ENCODE data around the gene SH3D19. TPM values are rescaled to one million over a fixed set of nuclear protein-coding genes. Genes with fewer than 3 reads are reported as not detected.

SH3D19 gene
- total RNA-seq, 1 experiment from 2014 or later: 41.7 TPM

- no peak overlapping the region for H3K4me2 ChIP-seq
- no peaks in the 10 kb centered on the region for H4K20me1 ChIP-seq (ENCODE audit: insufficient read depth)
- H3K36me3 ChIP-seq (ENCODE audit: low read depth): no peaks in the 10 kb centered on the region
- no peaks in the 10 kb centered on the region for H3K79me2 ChIP-seq (ENCODE audit: low read depth)
- H3K27me3 ChIP-seq (ENCODE audit: insufficient read depth, low read depth): no peaks in the 10 kb centered on the region
- no peak for DNase-seq
- H3K9me2 ChIP-seq (ENCODE audit: insufficient read depth): no peaks in the 10 kb centered on the region
- no peaks in the 10 kb centered on the region for H3F3A ChIP-seq (ENCODE audit: insufficient read depth, low read depth)
- H3K9me3 ChIP-seq (ENCODE audit: insufficient read depth, low read depth): no peaks in the 10 kb centered on the region
- H2AFZ ChIP-seq: no peak overlapping the region
- ChIA-PET POLR2A (ENCODE audit: unreplicated experiment) (interaction anchor here (0.7 kb wide), 1 partner anchor 1521 kb away, joined by 3 read pairs; no protein-coding TSS in a partner anchor), CTCF (no interaction called here)
- no peak overlapping the region for H3K4me3 ChIP-seq
- no peak overlapping the region for H3K27ac ChIP-seq
- no TSS peak for BruUV-seq (replicated peaks)
- H3K4me1 ChIP-seq (replicated peaks; ENCODE audit: insufficient read depth): no peaks in the 10 kb centered on the region
- intact Hi-C loops (cut with micrococcal nuclease; ENCODE audit: unreplicated experiment): no loop called here
- TF ChIP-seq CTCF (conservative IDR thresholded peaks at IDR 0.05) (no peak), EZH2 (IDR thresholded peaks at IDR 0.05; ENCODE audit: low read depth) (no peak)
Observed at GRCh38 chr4:151250706-151251105, 74.7 kb downstream of the SH3D19 start.

GRCh38 chr4:151248519-151248918 is 76.9 kb downstream of the SH3D19 start:
- Histone ChIP-seq H3K9me2 (ENCODE audit: insufficient read depth) (no peaks in the 10 kb centered on the region), H4K20me1 (ENCODE audit: insufficient read depth) (no peaks in the 10 kb centered on the region), H3K79me2 (ENCODE audit: low read depth) (no peaks in the 10 kb centered on the region), H3K9me3 (ENCODE audit: insufficient read depth, low read depth) (no peaks in the 10 kb centered on the region), H3K4me1 (replicated peaks; ENCODE audit: insufficient read depth) (no peaks in the 10 kb centered on the region), H3F3A (ENCODE audit: insufficient read depth, low read depth) (no peaks in the 10 kb centered on the region), H3K4me2 (no peak overlapping the region), H3K27me3 (ENCODE audit: insufficient read depth, low read depth) (no peaks in the 10 kb centered on the region), H3K36me3 (ENCODE audit: low read depth) (no peaks in the 10 kb centered on the region), H3K4me3 (no peak overlapping the region), H2AFZ (no peak overlapping the region), H3K27ac (no peak overlapping the region)
- POLR2A ChIA-PET (ENCODE audit: unreplicated experiment): no interaction called here
- intact Hi-C loops (cut with micrococcal nuclease; ENCODE audit: unreplicated experiment): no loop called here
- TF ChIP-seq EZH2 (IDR thresholded peaks at IDR 0.05; ENCODE audit: low read depth) (no peak), CTCF (conservative IDR thresholded peaks at IDR 0.05) (no peak)
- CTCF ChIA-PET: no interaction called here
- no peak for DNase-seq
- no TSS peak for BruUV-seq (replicated peaks)

- TF ChIP-seq EZH2 (IDR thresholded peaks at IDR 0.05; ENCODE audit: low read depth): no peak
- TF ChIP-seq CTCF (conservative IDR thresholded peaks at IDR 0.05): no peak
- Histone ChIP-seq H3K4me2 (no peak overlapping the region), H4K20me1 (ENCODE audit: insufficient read depth) (no peaks in the 10 kb centered on the region), H3K4me1 (replicated peaks; ENCODE audit: insufficient read depth) (no peaks in the 10 kb centered on the region), H3K4me3 (no peak overlapping the region), H3F3A (ENCODE audit: insufficient read depth, low read depth) (no peaks in the 10 kb centered on the region), H3K9me2 (ENCODE audit: insufficient read depth) (no peaks in the 10 kb centered on the region), H3K9me3 (ENCODE audit: insufficient read depth, low read depth) (no peaks in the 10 kb centered on the region), H3K36me3 (ENCODE audit: low read depth) (no peaks in the 10 kb centered on the region), H3K79me2 (ENCODE audit: low read depth) (no peaks in the 10 kb centered on the region), H3K27ac (no peak overlapping the region), H2AFZ (no peak overlapping the region), H3K27me3 (ENCODE audit: insufficient read depth, low read depth) (no peaks in the 10 kb centered on the region)
- CTCF ChIA-PET: no interaction called here
- intact Hi-C loops (cut with micrococcal nuclease; ENCODE audit: unreplicated experiment): no loop called here
- BruUV-seq (replicated peaks): no TSS peak
- POLR2A ChIA-PET (ENCODE audit: unreplicated experiment): no interaction called here
- DNase-seq: no peak
Observed at GRCh38 chr4:151247395-151247794, 78.0 kb downstream of the SH3D19 start.

Data from PC-9 (cell line).